ENCODE results near the gene NAALADL2. TPM values are rescaled to one million over a fixed set of nuclear protein-coding genes. Genes with fewer than 3 reads are reported as not detected.

The NAALADL2 gene
- total RNA-seq, 1 experiment from 2014 or later, result 12.8 TPM

DNA sequence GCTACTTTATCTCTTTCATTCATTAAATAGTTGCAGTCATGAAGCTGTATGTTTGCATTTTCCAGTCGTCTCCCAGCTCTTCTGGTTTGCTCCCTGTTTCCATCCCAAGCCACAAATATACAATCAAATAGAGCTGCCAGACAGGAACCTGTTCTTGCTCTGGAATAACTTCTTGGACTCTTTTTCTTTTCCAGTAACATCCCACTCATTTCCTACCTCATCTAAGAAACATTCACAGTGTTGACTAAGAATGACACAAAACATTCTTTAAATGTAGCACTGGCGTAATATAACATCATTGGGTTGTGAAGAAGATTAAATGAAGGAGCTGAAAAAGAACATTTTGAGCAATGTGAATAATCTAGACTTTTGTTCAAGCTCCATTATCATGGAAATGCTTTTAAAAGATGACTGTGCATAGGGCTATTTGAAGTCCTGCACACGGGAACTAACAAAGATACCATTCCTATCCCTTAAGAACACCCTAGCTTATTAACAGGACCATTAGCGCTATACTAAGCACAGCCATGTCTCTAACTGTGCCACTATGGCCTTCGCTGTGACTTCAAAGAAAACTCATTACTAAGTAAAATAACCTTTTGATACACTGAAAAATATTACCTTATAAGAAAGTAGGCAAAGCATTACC lies 574.0 kb downstream of the NAALADL2 start:
- Histone ChIP-seq H3K4me3 (no peak overlapping the region), H3K9me2 (ENCODE audit: insufficient read depth) (no peaks in the 10 kb centered on the region), H3F3A (ENCODE audit: insufficient read depth, low read depth) (no peaks in the 10 kb centered on the region), H3K36me3 (ENCODE audit: low read depth) (no peaks in the 10 kb centered on the region), H3K4me2 (no peak overlapping the region), H4K20me1 (ENCODE audit: insufficient read depth) (no peaks in the 10 kb centered on the region), H3K4me1 (replicated peaks; ENCODE audit: insufficient read depth) (no peaks in the 10 kb centered on the region), H3K27ac (no peak overlapping the region), H3K27me3 (ENCODE audit: insufficient read depth, low read depth) (no peaks in the 10 kb centered on the region), H3K79me2 (ENCODE audit: low read depth) (no peaks in the 10 kb centered on the region), H2AFZ (no peak overlapping the region), H3K9me3 (ENCODE audit: insufficient read depth, low read depth) (no peaks in the 10 kb centered on the region)
- ChIA-PET CTCF (no interaction called here), POLR2A (ENCODE audit: unreplicated experiment) (no interaction called here)
- DNase-seq, result no peak
- intact Hi-C loops (cut with micrococcal nuclease; ENCODE audit: unreplicated experiment), result no loop called here
- TF ChIP-seq CTCF (conservative IDR thresholded peaks at IDR 0.05) (no peak), EZH2 (IDR thresholded peaks at IDR 0.05; ENCODE audit: low read depth) (no peak)
- no TSS peak for BruUV-seq (replicated peaks)

DNA sequence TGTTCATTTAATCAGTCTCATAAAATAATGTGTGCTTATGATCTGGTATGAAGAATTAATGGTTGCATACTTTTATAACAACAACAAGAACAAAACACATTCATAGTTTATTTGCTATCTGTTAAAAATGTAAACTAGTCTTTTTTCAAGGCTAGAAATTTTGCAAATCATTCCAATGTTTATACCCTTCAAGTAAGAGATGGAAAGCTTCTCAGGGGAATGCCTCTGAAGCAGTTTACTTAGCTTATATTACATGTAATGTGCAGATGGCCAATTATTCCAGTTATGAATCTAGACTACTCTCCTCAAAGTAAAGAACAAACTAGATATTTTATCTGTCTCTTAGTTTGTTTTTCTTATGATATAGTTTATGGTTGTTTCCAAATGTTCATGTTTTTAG lies 575.4 kb downstream of the NAALADL2 start:
- Histone ChIP-seq H3K4me1 (replicated peaks; ENCODE audit: insufficient read depth) (no peaks in the 10 kb centered on the region), H2AFZ (no peak overlapping the region), H3K9me3 (ENCODE audit: insufficient read depth, low read depth) (no peaks in the 10 kb centered on the region), H3K4me3 (no peak overlapping the region), H3K36me3 (ENCODE audit: low read depth) (no peaks in the 10 kb centered on the region), H3K4me2 (no peak overlapping the region), H3K79me2 (ENCODE audit: low read depth) (no peaks in the 10 kb centered on the region), H3K9me2 (ENCODE audit: insufficient read depth) (peaks cover 5% of the 10 kb centered on the region; the same call in 1 of the 2 replicates), H3F3A (ENCODE audit: insufficient read depth, low read depth) (no peaks in the 10 kb centered on the region), H4K20me1 (ENCODE audit: insufficient read depth) (no peaks in the 10 kb centered on the region), H3K27me3 (ENCODE audit: insufficient read depth, low read depth) (no peaks in the 10 kb centered on the region), H3K27ac (no peak overlapping the region)
- ChIA-PET CTCF (no interaction called here), POLR2A (ENCODE audit: unreplicated experiment) (no interaction called here)
- BruUV-seq (replicated peaks), result no TSS peak
- no peak for DNase-seq
- TF ChIP-seq CTCF (conservative IDR thresholded peaks at IDR 0.05), result no peak
- intact Hi-C loops (cut with micrococcal nuclease; ENCODE audit: unreplicated experiment), result no loop called here

GRCh38 chr3:175443682-175444081 lies 584.5 kb downstream of the NAALADL2 start:
- Histone ChIP-seq H3F3A (ENCODE audit: insufficient read depth, low read depth) (no peaks in the 10 kb centered on the region; the same call in 1 of the 2 replicates), H3K27me3 (ENCODE audit: insufficient read depth, low read depth) (no peaks in the 10 kb centered on the region), H3K4me3 (no peak overlapping the region), H3K4me1 (replicated peaks; ENCODE audit: insufficient read depth) (no peaks in the 10 kb centered on the region), H3K9me3 (ENCODE audit: insufficient read depth, low read depth) (no peaks in the 10 kb centered on the region), H3K79me2 (ENCODE audit: low read depth) (no peaks in the 10 kb centered on the region), H3K4me2 (no peak overlapping the region), H2AFZ (0 out of 2 replicates have a peak overlapping the region, but pooled peaks have one; percentile 44), H3K9me2 (ENCODE audit: insufficient read depth) (peaks cover 4% of the 10 kb centered on the region; the same call in 1 of the 2 replicates), H4K20me1 (ENCODE audit: insufficient read depth) (no peaks in the 10 kb centered on the region), H3K36me3 (ENCODE audit: low read depth) (no peaks in the 10 kb centered on the region), H3K27ac (no peak overlapping the region)
- BruUV-seq (replicated peaks), result no TSS peak
- intact Hi-C loops (cut with micrococcal nuclease; ENCODE audit: unreplicated experiment), result no loop called here
- no peak for DNase-seq
- TF ChIP-seq EZH2 (IDR thresholded peaks at IDR 0.05; ENCODE audit: low read depth), result no peak
- TF ChIP-seq CTCF (conservative IDR thresholded peaks at IDR 0.05), result no peak
- CTCF ChIA-PET, result no interaction called here
- POLR2A ChIA-PET (ENCODE audit: unreplicated experiment), result no interaction called here
